HUES48 (cell line): Measurements from ENCODE around the gene KRT1.
"Not testable (repeated sequence)": the region's sequence is repeated elsewhere in the genome, so short reads cannot be mapped to it uniquely, and the experiment has no call there.

Experiments
- H3K27ac ChIP-seq: one replicate; pipeline ENCODE4 v1.7.0; 2013; ENCODE audit warnings: low read depth, low read length, inconsistent platforms
- H3K27me3 ChIP-seq: 2 replicates; pipeline ENCODE4 v1.6.1; 2013; ENCODE audit warnings: mild to moderate bottlenecking, low read length; ENCODE audit not compliant: control insufficient read depth, insufficient read depth
- H3K36me3 ChIP-seq: 2 replicates; pipeline ENCODE4 v1.6.1; 2013; ENCODE audit warnings: low read length; ENCODE audit not compliant: control insufficient read depth, insufficient read depth
- H3K4me1 ChIP-seq: 2 replicates; pipeline ENCODE4 v1.6.1; 2013; ENCODE audit warnings: mild to moderate bottlenecking, low read length; ENCODE audit not compliant: control insufficient read depth, insufficient read depth
- H3K4me3 ChIP-seq: 2 replicates; pipeline ENCODE4 v1.5.1; 2013; ENCODE audit warnings: mild to moderate bottlenecking, low read depth, low read length
- H3K9ac ChIP-seq: 2 replicates; pipeline ENCODE4 v1.6.1; 2013; ENCODE audit warnings: mild to moderate bottlenecking, low read depth, low read length, moderate library complexity
- H3K9me3 ChIP-seq: 2 replicates; pipeline ENCODE4 v1.6.1; 2013; ENCODE audit warnings: low read length; ENCODE audit not compliant: control insufficient read depth, insufficient read depth

KRT1 gene

GRCh38 chr12:52672321-52672933 lies 7.8 kb downstream of the KRT1 start:
- Histone ChIP-seq H3K9me3 (no peaks in the 10 kb centered on the region), H3K4me1 (no peaks in the 10 kb centered on the region), H3K36me3 (no peaks in the 10 kb centered on the region), H3K27ac (no peak overlapping the region), H3K27me3 (no peaks in the 10 kb centered on the region), H3K9ac (no peak overlapping the region), H3K4me3 (no peak overlapping the region)

GRCh38 chr12:52670961-52671360 lies 9.2 kb downstream of the KRT1 start:
- H3K9ac ChIP-seq: no peak overlapping the region
- H3K27ac ChIP-seq: no peak overlapping the region
- no peaks in the 10 kb centered on the region for H3K4me1 ChIP-seq
- H3K36me3 ChIP-seq: no peaks in the 10 kb centered on the region
- H3K9me3 ChIP-seq: no peaks in the 10 kb centered on the region
- no peaks in the 10 kb centered on the region for H3K27me3 ChIP-seq
- H3K4me3 ChIP-seq: no peak overlapping the region

GRCh38 chr12:52670506-52670905 lies 9.7 kb downstream of the KRT1 start:
- H3K9me3 ChIP-seq: no peaks in the 10 kb centered on the region
- no peak overlapping the region for H3K4me3 ChIP-seq
- no peak overlapping the region for H3K9ac ChIP-seq
- no peaks in the 10 kb centered on the region for H3K36me3 ChIP-seq
- no peaks in the 10 kb centered on the region for H3K4me1 ChIP-seq
- H3K27ac ChIP-seq: no peak overlapping the region
- H3K27me3 ChIP-seq: no peaks in the 10 kb centered on the region

GRCh38 chr12:52669941-52670340 lies 10.3 kb downstream of the KRT1 start:
- H3K27ac ChIP-seq, H3K36me3 ChIP-seq, H3K9ac ChIP-seq, H3K9me3 ChIP-seq, H3K4me1 ChIP-seq, H3K27me3 ChIP-seq, H3K4me3 ChIP-seq: not testable (repeated sequence)

- Histone ChIP-seq H3K9me3 (no peaks in the 10 kb centered on the region), H3K4me1 (no peaks in the 10 kb centered on the region), H3K4me3 (no peak overlapping the region), H3K9ac (no peak overlapping the region), H3K27ac (no peak overlapping the region), H3K27me3 (no peaks in the 10 kb centered on the region), H3K36me3 (no peaks in the 10 kb centered on the region)
Observed at GRCh38 chr12:52669426-52669825, 10.8 kb downstream of the KRT1 start.

- H3K9ac ChIP-seq: no peak overlapping the region
- no peak overlapping the region for H3K4me3 ChIP-seq
- no peaks in the 10 kb centered on the region for H3K4me1 ChIP-seq
- no peaks in the 10 kb centered on the region for H3K36me3 ChIP-seq
- H3K27ac ChIP-seq: no peak overlapping the region
- H3K27me3 ChIP-seq: no peaks in the 10 kb centered on the region; the same call in 1 of the 2 replicates
- H3K9me3 ChIP-seq: no peaks in the 10 kb centered on the region
Observed at GRCh38 chr12:52667931-52668330, 12.3 kb downstream of the KRT1 start.

GRCh38 chr12:52667509-52667908 lies 12.7 kb downstream of the KRT1 start:
- Histone ChIP-seq H3K4me3 (no peak overlapping the region), H3K27ac (no peak overlapping the region), H3K27me3 (no peaks in the 10 kb centered on the region; the same call in 1 of the 2 replicates), H3K36me3 (no peaks in the 10 kb centered on the region), H3K9me3 (no peaks in the 10 kb centered on the region), H3K4me1 (no peaks in the 10 kb centered on the region), H3K9ac (no peak overlapping the region)

GRCh38 chr12:52666471-52666870 lies 13.7 kb downstream of the KRT1 start:
- H3K36me3 ChIP-seq: no peaks in the 10 kb centered on the region
- no peaks in the 10 kb centered on the region for H3K4me1 ChIP-seq
- H3K9ac ChIP-seq: no peak overlapping the region
- no peaks in the 10 kb centered on the region for H3K9me3 ChIP-seq
- no peak overlapping the region for H3K4me3 ChIP-seq
- H3K27ac ChIP-seq: no peak overlapping the region
- H3K27me3 ChIP-seq: no peaks in the 10 kb centered on the region; the same call in 1 of the 2 replicates

- no peaks in the 10 kb centered on the region; the same call in 1 of the 2 replicates for H3K27me3 ChIP-seq
- H3K4me1 ChIP-seq: no peaks in the 10 kb centered on the region
- H3K36me3 ChIP-seq: no peaks in the 10 kb centered on the region
- H3K4me3 ChIP-seq: no peak overlapping the region
- H3K9me3 ChIP-seq: no peaks in the 10 kb centered on the region
- H3K9ac ChIP-seq: no peak overlapping the region
- no peak overlapping the region for H3K27ac ChIP-seq
Observed at GRCh38 chr12:52663420-52663819, 16.8 kb downstream of the KRT1 start.

- Histone ChIP-seq H3K9ac (no peak overlapping the region), H3K4me1 (no peaks in the 10 kb centered on the region), H3K27me3 (no peaks in the 10 kb centered on the region; the same call in 1 of the 2 replicates), H3K9me3 (no peaks in the 10 kb centered on the region), H3K4me3 (no peak overlapping the region), H3K36me3 (no peaks in the 10 kb centered on the region), H3K27ac (no peak overlapping the region)
Observed at GRCh38 chr12:52662918-52663229, 17.3 kb downstream of the KRT1 start.

- H3K27ac ChIP-seq: no peak overlapping the region
- H3K9ac ChIP-seq: no peak overlapping the region
- H3K4me1 ChIP-seq: no peaks in the 10 kb centered on the region
- no peak overlapping the region for H3K4me3 ChIP-seq
- no peaks in the 10 kb centered on the region for H3K9me3 ChIP-seq
- H3K36me3 ChIP-seq: no peaks in the 10 kb centered on the region
- no peaks in the 10 kb centered on the region; the same call in 1 of the 2 replicates for H3K27me3 ChIP-seq
Observed at GRCh38 chr12:52662093-52662917, 17.9 kb downstream of the KRT1 start.
